Measurements from ENCODE around the gene SLC36A1. TPM values are rescaled to one million over a fixed set of nuclear protein-coding genes. Genes with fewer than 3 reads are reported as not detected.

Gene SLC36A1
- total RNA-seq, 1 experiment from 2014 or later, result 13.6 TPM

GRCh38 chr5:151531581-151531980, 84.2 kb downstream of the SLC36A1 start:
- TF ChIP-seq SIN3A (IDR thresholded peaks at IDR 0.05; ENCODE audit: borderline replicate concordance, insufficient read depth, low read depth, low read length) (no peak), REST (IDR thresholded peaks at IDR 0.05; ENCODE audit: insufficient read depth in 1 of 2, low read depth in 2 of 2, low read length in 1 of 2) (no peak), POLR2AphosphoS5 (IDR thresholded peaks at IDR 0.05; ENCODE audit: low read depth, low read length) (no peak), TCF7L2 (IDR thresholded peaks at IDR 0.05; ENCODE audit: low read depth, low read length) (no peak)
- DNase-seq (ENCODE audit: low read depth, low spot score), result no peak
- Histone ChIP-seq H3K27ac (ENCODE audit: low read length) (no peak overlapping the region), H3K9me3 (ENCODE audit: control insufficient read depth, insufficient read depth, low read depth, low read length) (no peaks in the 10 kb centered on the region), H3K36me3 (ENCODE audit: control insufficient read depth, insufficient read depth, low read length) (no peaks in the 10 kb centered on the region), H3K4me1 (ENCODE audit: control insufficient read depth, insufficient read depth, low read length) (no peaks in the 10 kb centered on the region), H3K27me3 (ENCODE audit: control insufficient read depth, insufficient read depth, low read length) (peaks cover 4% of the 10 kb centered on the region; the same call in 1 of the 2 replicates), H3K4me3 (ENCODE audit: low read depth in 2 of 2, low read length in 2 of 2) (no peak overlapping the region)
- BruUV-seq (replicated peaks), result no TSS peak
- ATAC-seq, result no peak
- POLR2A ChIA-PET, result no interaction called here
- in situ Hi-C loops (cut with HindIII; ENCODE audit: low pct_unique_long_range_greater_than_20kb, low sequenced_read_pairs), result no loop called here
- CTCF ChIA-PET, result no interaction called here
- intact Hi-C loops (cut with micrococcal nuclease; ENCODE audit: unreplicated experiment), result no loop called here

- H3K27me3 ChIP-seq (ENCODE audit: control insufficient read depth, insufficient read depth, low read length), result peaks cover 4% of the 10 kb centered on the region; the same call in 1 of the 2 replicates
- in situ Hi-C loops (cut with HindIII; ENCODE audit: low pct_unique_long_range_greater_than_20kb, low sequenced_read_pairs), result no loop called here
- intact Hi-C loops (cut with micrococcal nuclease; ENCODE audit: unreplicated experiment), result no loop called here
- POLR2A ChIA-PET, result no interaction called here
- no peak overlapping the region for H3K4me3 ChIP-seq (ENCODE audit: low read depth in 2 of 2, low read length in 2 of 2)
- H3K36me3 ChIP-seq (ENCODE audit: control insufficient read depth, insufficient read depth, low read length), result no peaks in the 10 kb centered on the region
- no peaks in the 10 kb centered on the region for H3K4me1 ChIP-seq (ENCODE audit: control insufficient read depth, insufficient read depth, low read length)
- DNase-seq (ENCODE audit: low read depth, low spot score), result no peak
- H3K27ac ChIP-seq (ENCODE audit: low read length), result no peak overlapping the region
- BruUV-seq (replicated peaks), result no TSS peak
- CTCF ChIA-PET, result no interaction called here
- H3K9me3 ChIP-seq (ENCODE audit: control insufficient read depth, insufficient read depth, low read depth, low read length), result no peaks in the 10 kb centered on the region
- ATAC-seq, result no peak
- TF ChIP-seq REST (IDR thresholded peaks at IDR 0.05; ENCODE audit: insufficient read depth in 1 of 2, low read depth in 2 of 2, low read length in 1 of 2) (no peak), SIN3A (IDR thresholded peaks at IDR 0.05; ENCODE audit: borderline replicate concordance, insufficient read depth, low read depth, low read length) (no peak), TCF7L2 (IDR thresholded peaks at IDR 0.05; ENCODE audit: low read depth, low read length) (no peak), POLR2AphosphoS5 (IDR thresholded peaks at IDR 0.05; ENCODE audit: low read depth, low read length) (no peak)
- TF ChIP-seq, protein P1, sequence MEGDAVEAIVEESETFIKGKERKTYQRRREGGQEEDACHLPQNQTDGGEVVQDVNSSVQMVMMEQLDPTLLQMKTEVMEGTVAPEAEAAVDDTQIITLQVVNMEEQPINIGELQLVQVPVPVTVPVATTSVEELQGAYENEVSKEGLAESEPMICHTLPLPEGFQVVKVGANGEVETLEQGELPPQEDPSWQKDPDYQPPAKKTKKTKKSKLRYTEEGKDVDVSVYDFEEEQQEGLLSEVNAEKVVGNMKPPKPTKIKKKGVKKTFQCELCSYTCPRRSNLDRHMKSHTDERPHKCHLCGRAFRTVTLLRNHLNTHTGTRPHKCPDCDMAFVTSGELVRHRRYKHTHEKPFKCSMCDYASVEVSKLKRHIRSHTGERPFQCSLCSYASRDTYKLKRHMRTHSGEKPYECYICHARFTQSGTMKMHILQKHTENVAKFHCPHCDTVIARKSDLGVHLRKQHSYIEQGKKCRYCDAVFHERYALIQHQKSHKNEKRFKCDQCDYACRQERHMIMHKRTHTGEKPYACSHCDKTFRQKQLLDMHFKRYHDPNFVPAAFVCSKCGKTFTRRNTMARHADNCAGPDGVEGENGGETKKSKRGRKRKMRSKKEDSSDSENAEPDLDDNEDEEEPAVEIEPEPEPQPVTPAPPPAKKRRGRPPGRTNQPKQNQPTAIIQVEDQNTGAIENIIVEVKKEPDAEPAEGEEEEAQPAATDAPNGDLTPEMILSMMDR (IDR thresholded peaks at IDR 0.05), result no peak
Observed at GRCh38 chr5:151532416-151532815, 85.0 kb downstream of the SLC36A1 start.
